A549 (cell line): ENCODE results near the gene OLIG2. TPM values are rescaled to one million over a fixed set of nuclear protein-coding genes. Genes with fewer than 3 reads are reported as not detected.
A peak's percentile ranks its signal among the peaks of the same experiment; 100 is the strongest.

ENCODE experiments used
- ATAC-seq, 2 experiments: fragments of 200-7000 bp in 1 of 2; fragments of >200 bp in 1 of 2; cut with Nextera tagmentation in 1 of 2; cut with Tn5 transposase in 1 of 2; 3 replicates each; pipeline versions ENCODE4 v1.8.0 to v1.9.1; 2018 to 2020; ENCODE audit warnings: mild to moderate bottlenecking in 1 of 2, moderate library complexity in 1 of 2
- CTCF ChIA-PET: fragments of 300-600 bp; sonication (Branson Sonifier 250); formaldehyde crosslinking; extraction: SDS; loops from one replicate; lab custom pipeline; 2021; ENCODE audit warnings: antibody characterized with exemption, inconsistent platforms; lab: Yijun Ruan, JAX
- POLR2A ChIA-PET: fragments of 350-600 bp; formaldehyde crosslinking; extraction: SDS; loops from one replicate; lab custom pipeline; 2021; ENCODE audit warnings: antibody characterized with exemption, inconsistent platforms; lab: Yijun Ruan, JAX
- DNase-seq, 2 experiments: peaks; one replicate each; pipeline versions ENCODE4 v3.0.0 to v3.0.0-alpha.2; 2011 to 2016; ENCODE audit warnings: low read depth in 1 of 2, low spot score in 1 of 2
- FAIRE-seq: peaks from 2 replicates; lab custom pipeline; 2011; peaks lifted over from hg19 to GRCh38; lab: Jason Lieb, UNC
- H3K27ac ChIP-seq, 2 experiments: fragments of >200 bp; sonication (Bioruptor Twin); formaldehyde crosslinking; 3 replicates each; pipeline ENCODE4 v1.5.1; 2016 to 2017
- H3K4me1 ChIP-seq: fragments of >200 bp; sonication (Bioruptor Twin); formaldehyde crosslinking; 3 replicates; pipeline ENCODE4 v1.6.1; 2016
- H3K4me2 ChIP-seq: fragments of >200 bp; sonication (Bioruptor Twin); formaldehyde crosslinking; 3 replicates; pipeline ENCODE4 v1.6.1; 2016
- H3K4me3 ChIP-seq: fragments of >200 bp; sonication (Bioruptor Twin); formaldehyde crosslinking; 3 replicates; pipeline ENCODE4 v1.5.1; 2016
- H3K9me3 ChIP-seq: fragments of >200 bp; sonication (Bioruptor Twin); formaldehyde crosslinking; 3 replicates; pipeline ENCODE4 v1.6.1; 2016
- BHLHE40 ChIP-seq: IDR thresholded peaks from 2 replicates; pipeline ENCODE4 v1.6.1; 2012; ENCODE audit warnings: low read depth, low read length, inconsistent platforms
- CHD2 ChIP-seq: fragments of 150-350 bp; IDR thresholded peaks from 2 replicates; pipeline ENCODE4 v1.6.1; 2014; ENCODE audit warnings: low read length; ENCODE audit not compliant: partially characterized antibody
- CTCF ChIP-seq: fragments of >200 bp; sonication (Bioruptor Twin); formaldehyde crosslinking; IDR thresholded peaks from 3 replicates; pipeline ENCODE4 v1.5.1; 2016
- E2F6 ChIP-seq: IDR thresholded peaks from 2 replicates; pipeline ENCODE4 v1.6.1; 2012; ENCODE audit warnings: low read depth, borderline replicate concordance
- HOXB13 ChIP-seq: fragments of 250-450 bp; sonication (Bioruptor Pico); IDR thresholded peaks from 2 replicates; pipeline ENCODE4 v1.5.0; 2020; ENCODE audit warnings: low read depth, mild to moderate bottlenecking, moderate library complexity
- KDM1A ChIP-seq: fragments of 200-600 bp; sonication (generic); IDR thresholded peaks from 2 replicates; pipeline ENCODE4 v1.6.1; 2016; ENCODE audit warnings: low read depth, mild to moderate bottlenecking
- MAZ ChIP-seq: fragments of 150-350 bp; IDR thresholded peaks from 2 replicates; pipeline ENCODE4 v1.6.1; 2014; ENCODE audit warnings: antibody characterized with exemption, low read depth, low read length, borderline replicate concordance
- RAD21 ChIP-seq, 2 experiments: fragments of >200 bp in 1 of 2; sonication (Bioruptor Twin) in 1 of 2; formaldehyde crosslinking in 1 of 2; IDR thresholded peaks in 1 of 2; conservative IDR thresholded peaks in 1 of 2; 2 replicates in 1 of 2; 3 replicates in 1 of 2; pipeline ENCODE4 v1.6.1; 2012 to 2018; ENCODE audit warnings: inconsistent platforms in 1 of 2
- REST ChIP-seq: fragments of 200-600 bp; sonication (generic); IDR thresholded peaks from 2 replicates; pipeline ENCODE4 v1.6.1; 2016; ENCODE audit warnings: antibody characterized with exemption, mild to moderate bottlenecking, moderate library complexity
- SMC3 ChIP-seq: fragments of >200 bp; sonication (Bioruptor Twin); formaldehyde crosslinking; IDR thresholded peaks from 3 replicates; pipeline ENCODE4 v1.6.1; 2018; ENCODE audit warnings: inconsistent platforms
- ZNF302 ChIP-seq: fragments of 250-450 bp; sonication (Bioruptor Pico); IDR thresholded peaks from 2 replicates; pipeline ENCODE4 v1.9.0; 2021; ENCODE audit warnings: inconsistent platforms, mild to moderate bottlenecking, moderate library complexity
- ZSCAN20 ChIP-seq: fragments of 250-450 bp; sonication (Bioruptor Pico); IDR thresholded peaks from 2 replicates; pipeline ENCODE4 v1.8.0; 2022; ENCODE audit warnings: mild to moderate bottlenecking, moderate library complexity
- WGBS: methylation state at CpG from one replicate; pipeline ENCODE4 v1.1.6; 2017; ENCODE audit errors: missing lambda C conversion rate; 5-methylcytosine and 5-hydroxymethylcytosine counted together
- polyA plus RNA-seq, 4 experiments: library from polyadenylated mRNA; depleted of rRNA in 3 of 4; stranded (reverse); fragments of >200 nt; fragmentation: RNase III in 1 of 4; extraction: RNeasy Plus Mini Kit Qiagen cat#74134 plus additional on column Dnase treatment in 1 of 4; gene quantifications; 2 replicates in 3 of 4; 3 replicates in 1 of 4; pipeline ENCODE4 v1.2.3, GENCODE V29; 2011 to 2017
- TF ChIP-seq, protein P1 (sequence below): fragments of 250-450 bp; sonication (Bioruptor Pico); IDR thresholded peaks from 2 replicates; pipeline ENCODE4 v1.5.0; 2021; ENCODE audit warnings: mild to moderate bottlenecking, moderate library complexity, borderline replicate concordance
- TF ChIP-seq, protein P2 (sequence below): fragments of 250-450 bp; sonication (Bioruptor Pico); IDR thresholded peaks from 2 replicates; pipeline ENCODE4 v1.5.0; 2020; ENCODE audit warnings: low read depth, mild to moderate bottlenecking, moderate library complexity
- TF ChIP-seq, protein P3 (sequence below): fragments of 150-350 bp; IDR thresholded peaks from 2 replicates; pipeline ENCODE4 v1.6.1; 2014; ENCODE audit warnings: low read depth, mild to moderate bottlenecking, low read length

Gene OLIG2
- polyA plus RNA-seq, 2 of the 4 experiments (the other 2 are of a cell fraction) = not detected

DNA sequence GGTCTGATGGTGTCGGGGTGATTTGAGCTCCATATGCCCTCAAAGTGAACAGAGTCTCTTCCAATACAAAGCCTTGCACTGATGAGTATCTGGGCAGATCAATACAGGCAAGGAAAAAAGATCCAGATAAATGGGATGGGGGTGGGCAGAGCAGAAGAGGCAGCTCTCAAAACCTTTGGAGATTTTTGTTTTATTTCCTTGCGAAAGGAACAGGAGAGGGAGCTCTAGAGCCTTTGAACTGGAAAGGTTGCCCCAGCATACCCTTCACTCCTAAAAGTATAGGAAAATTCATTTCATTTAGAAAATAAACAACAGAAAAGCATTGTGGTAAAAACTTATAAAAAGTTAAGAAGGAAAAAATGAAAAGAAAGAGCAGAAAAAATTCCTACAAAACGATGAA, 31.4 kb upstream of the OLIG2 start:
- FAIRE-seq = no peak
- 0 out of 6 replicates have a peak, but pooled peaks of 1 of the 2 experiments have one; percentile 50 for ATAC-seq
- H3K9me3 ChIP-seq = no peaks in the 10 kb centered on the region
- DNase-seq = no peak
- no peak for TF ChIP-seq REST
- no peak for TF ChIP-seq ZNF302 (CRISPR knock-in tag)
- TF ChIP-seq E2F6 = no peak
- TF ChIP-seq, protein P1, sequence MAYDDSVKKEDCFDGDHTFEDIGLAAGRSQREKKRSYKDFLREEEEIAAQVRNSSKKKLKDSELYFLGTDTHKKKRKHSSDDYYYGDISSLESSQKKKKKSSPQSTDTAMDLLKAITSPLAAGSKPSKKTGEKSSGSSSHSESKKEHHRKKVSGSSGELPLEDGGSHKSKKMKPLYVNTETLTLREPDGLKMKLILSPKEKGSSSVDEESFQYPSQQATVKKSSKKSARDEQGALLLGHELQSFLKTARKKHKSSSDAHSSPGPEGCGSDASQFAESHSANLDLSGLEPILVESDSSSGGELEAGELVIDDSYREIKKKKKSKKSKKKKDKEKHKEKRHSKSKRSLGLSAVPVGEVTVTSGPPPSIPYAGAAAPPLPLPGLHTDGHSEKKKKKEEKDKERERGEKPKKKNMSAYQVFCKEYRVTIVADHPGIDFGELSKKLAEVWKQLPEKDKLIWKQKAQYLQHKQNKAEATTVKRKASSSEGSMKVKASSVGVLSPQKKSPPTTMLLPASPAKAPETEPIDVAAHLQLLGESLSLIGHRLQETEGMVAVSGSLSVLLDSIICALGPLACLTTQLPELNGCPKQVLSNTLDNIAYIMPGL = no peak
- TF ChIP-seq CTCF = peak; percentile 44
- TF ChIP-seq KDM1A = no peak
- no peak for TF ChIP-seq MAZ
- no peak for TF ChIP-seq CHD2
- TF ChIP-seq, protein P2, sequence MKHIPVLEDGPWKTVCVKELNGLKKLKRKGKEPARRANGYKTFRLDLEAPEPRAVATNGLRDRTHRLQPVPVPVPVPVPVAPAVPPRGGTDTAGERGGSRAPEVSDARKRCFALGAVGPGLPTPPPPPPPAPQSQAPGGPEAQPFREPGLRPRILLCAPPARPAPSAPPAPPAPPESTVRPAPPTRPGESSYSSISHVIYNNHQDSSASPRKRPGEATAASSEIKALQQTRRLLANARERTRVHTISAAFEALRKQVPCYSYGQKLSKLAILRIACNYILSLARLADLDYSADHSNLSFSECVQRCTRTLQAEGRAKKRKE (CRISPR knock-in tag) = no peak
- TF ChIP-seq, protein P3, sequence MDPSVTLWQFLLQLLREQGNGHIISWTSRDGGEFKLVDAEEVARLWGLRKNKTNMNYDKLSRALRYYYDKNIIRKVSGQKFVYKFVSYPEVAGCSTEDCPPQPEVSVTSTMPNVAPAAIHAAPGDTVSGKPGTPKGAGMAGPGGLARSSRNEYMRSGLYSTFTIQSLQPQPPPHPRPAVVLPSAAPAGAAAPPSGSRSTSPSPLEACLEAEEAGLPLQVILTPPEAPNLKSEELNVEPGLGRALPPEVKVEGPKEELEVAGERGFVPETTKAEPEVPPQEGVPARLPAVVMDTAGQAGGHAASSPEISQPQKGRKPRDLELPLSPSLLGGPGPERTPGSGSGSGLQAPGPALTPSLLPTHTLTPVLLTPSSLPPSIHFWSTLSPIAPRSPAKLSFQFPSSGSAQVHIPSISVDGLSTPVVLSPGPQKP = no peak
- peak; percentile 78 for TF ChIP-seq SMC3
- TF ChIP-seq RAD21 (conservative IDR thresholded peaks at IDR 0.05 in 1 of 2, IDR thresholded peaks at IDR 0.05 in 1 of 2) = peak; percentile 61 to 62
- TF ChIP-seq HOXB13 (CRISPR knock-in tag) = no peak
- TF ChIP-seq ZSCAN20 (CRISPR knock-in tag) = no peak
- no peak for TF ChIP-seq BHLHE40
- TF ChIP-seq, all 56 proteins: peak for 3
- Histone ChIP-seq H3K4me3 (no peak overlapping the region), H3K4me1 (no peaks in the 10 kb centered on the region), H3K27ac (no peak overlapping the region), H3K4me2 (no peak overlapping the region)
- ChIA-PET CTCF (interaction anchor here (0.7 to 3.3 kb wide), 28 partner anchors 11 to 367 kb away, joined by 3 to 51 read pairs (median 4); partner anchors contain the start of gene OLIG2), POLR2A (interaction anchor here (0.8 kb wide), 1 partner anchor 133 kb away, joined by 3 read pairs; no protein-coding TSS in a partner anchor)
- WGBS = 23% methylated on average over 3 of the region's 3 CpGs
